ENCODE data around the gene NFIB.

Gene NFIB

DNA sequence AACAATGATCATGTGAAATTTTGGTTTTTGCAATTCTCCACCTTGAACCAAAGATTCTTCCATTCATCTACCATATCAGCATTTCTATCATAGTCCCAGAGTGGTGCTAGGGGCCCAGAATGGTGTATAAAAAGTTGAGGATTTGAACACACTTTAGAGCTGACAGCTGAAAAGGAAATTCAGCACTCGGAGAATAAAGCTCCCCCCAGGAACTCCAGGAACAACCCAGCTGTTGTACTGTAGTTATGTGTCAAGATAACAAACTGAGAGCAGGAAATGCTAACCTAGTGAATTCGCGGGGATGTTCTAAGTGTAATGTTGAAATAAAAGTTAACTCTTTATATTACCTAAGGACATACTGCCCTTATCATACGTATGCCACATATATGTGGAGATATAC, 216.7 kb downstream of the NFIB start:
- DNase-seq: peak; percentile 14

- DNase-seq: peak; percentile 51
Observed at GRCh38 chr9:14096258-14096922, 217.6 kb downstream of the NFIB start.

GRCh38 chr9:14095277-14095676, 218.7 kb downstream of the NFIB start:
- no peak for DNase-seq

DNA sequence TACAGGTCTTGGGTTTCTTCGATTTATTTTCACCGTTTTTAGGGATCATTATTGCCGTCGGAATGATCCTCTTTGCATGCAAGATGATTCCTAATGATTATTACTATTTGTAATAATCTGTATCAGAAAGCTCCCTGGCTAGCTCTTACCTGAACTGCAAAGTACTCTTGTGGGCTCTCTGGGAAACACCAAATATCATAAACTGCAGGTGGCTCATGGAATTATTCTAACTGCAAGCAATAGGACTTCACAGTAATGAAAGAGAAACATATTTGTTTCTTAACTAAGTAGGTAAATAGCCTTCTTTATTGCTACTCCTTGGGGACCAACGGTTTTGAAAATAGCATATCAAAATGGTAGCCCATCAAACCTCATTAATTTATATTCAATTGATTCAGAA, 219.4 kb downstream of the NFIB start:
- DNase-seq: no peak

DNA sequence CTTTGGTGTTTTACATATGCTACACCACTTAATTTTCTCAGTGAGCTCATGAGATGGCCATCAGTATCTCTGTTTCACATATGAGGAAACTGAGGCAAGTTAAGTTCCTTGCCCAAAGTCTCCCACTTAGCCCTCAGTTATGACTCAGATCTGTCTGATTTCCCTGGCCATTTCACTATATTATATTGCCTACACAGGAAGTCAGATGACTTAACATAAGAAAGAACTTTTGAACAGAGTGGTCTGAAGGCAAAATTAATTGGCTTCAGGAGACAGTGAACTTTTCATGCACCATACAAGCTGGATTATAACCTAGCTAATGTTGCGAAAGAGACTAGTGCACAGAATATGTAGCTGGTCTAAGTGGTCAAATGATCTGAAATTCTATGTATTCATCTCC, 221.6 kb downstream of the NFIB start:
- no peak for DNase-seq

- DNase-seq: peak; percentile 8
Observed at GRCh38 chr9:14089051-14089803, 224.7 kb downstream of the NFIB start.

DNA sequence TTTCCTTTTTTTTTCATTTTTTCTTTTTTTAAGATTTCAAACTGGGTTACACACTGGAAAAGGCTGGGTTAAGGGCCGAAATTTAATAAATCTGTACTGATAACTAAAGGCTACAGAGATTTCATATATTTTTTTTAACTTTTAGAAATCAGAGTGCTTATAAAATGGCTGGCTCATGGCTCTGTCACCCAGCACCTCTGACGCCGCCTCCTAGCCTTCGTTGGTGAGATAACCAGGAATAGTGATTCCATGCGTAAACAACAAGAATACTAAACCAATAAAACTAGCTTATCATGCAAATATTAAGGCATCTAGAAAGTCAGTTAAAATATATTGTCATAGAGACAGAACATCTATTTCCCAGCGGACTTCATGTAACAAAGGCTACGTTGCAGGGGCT, 226.4 kb downstream of the NFIB start:
- no peak for DNase-seq

- DNase-seq: no peak
Observed at GRCh38 chr9:14086495-14086894, 227.4 kb downstream of the NFIB start.

DNA sequence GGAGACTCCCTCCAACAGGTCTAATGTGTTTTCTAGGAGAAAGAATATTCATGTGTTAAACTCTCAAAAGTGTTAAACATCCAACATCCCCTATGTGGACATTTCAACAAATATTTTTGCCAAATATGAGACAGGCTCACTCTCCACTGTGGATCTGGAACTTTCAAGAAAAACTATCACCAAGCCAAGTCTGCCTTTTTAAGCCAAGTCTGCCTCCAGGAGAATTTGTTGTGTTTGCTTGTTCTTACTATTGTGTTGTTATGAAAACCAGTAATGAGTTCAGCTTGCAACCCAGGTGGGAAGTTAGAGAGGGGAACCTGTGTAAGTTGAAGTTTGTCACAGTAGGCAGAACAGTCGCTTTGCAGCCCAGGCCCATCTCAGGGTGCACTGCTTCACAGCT, 228.1 kb downstream of the NFIB start:
- DNase-seq: no peak

DNA sequence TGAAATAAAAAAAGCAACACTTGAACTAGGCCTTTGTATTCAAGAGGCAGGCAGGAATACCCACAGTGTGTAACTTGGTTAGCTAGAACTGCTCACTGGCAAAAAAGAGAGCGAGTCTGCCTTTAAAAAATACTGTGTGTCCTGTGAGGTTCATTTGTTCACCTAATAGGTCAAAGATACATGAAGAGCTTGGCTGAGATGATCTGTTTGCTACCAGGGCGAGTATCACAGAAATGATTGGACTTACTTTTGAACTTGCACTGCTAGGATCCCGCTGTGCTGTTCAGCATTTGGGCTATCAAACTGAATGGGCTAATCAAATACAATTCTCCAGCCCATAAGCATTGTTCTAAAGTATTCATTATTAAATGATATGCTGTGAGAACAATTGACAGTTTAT, 229.1 kb downstream of the NFIB start:
- no peak for DNase-seq

DNA sequence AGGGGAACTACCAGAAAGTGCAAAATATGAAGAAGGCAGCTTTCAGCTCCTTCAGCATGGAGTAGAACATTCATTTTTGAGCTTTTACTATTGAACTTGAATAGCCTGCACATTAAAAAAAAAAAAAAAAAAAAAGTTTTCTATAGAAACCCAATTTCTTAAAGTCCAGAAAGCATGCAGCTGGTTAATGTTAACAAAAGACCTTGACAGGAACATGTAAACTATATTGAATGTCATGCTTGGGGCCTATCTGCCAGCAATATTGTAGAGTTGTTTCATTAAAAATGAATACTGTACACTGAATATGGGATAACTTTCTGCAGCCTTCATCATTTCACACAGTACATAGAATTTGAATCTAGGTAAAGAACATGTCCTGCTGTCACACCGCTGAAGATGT, 230.6 kb downstream of the NFIB start:
- DNase-seq: no peak

DNA sequence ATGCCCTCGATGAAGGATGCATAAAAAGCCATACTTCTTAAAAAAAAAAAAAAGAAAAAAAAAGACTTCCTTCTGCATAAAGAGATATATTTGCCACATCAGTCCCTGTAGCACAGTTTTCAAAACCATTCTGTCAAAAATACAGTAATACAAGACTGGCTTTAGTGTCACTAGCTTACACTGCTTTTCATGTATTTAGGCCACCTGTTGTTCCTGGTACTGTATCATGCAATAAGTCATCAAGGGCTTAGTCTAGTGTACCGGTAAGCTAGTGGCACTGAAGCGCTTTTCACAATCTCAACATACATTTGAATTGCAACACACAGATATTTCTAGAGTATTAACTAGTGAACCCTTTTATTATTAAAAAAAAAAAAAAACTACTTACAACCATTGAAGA, 231.2 kb downstream of the NFIB start:
- no peak for DNase-seq

GRCh38 chr9:14081745-14082144, 232.2 kb downstream of the NFIB start:
- DNase-seq: no peak

DNA sequence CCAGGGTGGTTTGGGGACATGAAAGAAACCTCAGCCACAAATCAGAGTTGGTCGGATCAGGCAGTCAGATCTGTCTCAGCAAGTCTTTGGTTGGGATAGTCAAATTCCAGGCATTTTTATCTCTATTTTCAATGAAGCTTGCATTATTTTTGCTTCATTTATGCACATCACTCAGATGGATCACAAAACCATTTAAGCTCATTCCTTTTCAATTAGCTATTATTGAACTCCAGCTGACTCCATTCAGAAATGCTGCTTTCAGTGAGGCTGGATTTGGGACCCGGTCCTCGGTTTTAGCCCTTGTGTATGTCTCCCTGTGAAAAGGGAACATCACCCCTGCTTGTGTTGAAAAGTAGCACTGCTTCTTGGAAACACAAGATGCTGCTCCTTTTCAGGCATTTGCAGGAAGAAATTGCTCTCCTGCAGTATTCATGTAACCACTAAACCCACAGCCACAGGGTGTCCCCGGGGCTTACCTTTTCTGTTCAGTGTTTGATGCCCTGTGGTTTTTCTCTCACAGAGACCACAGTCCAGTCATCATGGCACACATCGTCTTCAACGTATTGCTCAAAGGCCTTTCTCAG, 232.9 kb downstream of the NFIB start:
- peak; percentile 66 for DNase-seq

GRCh38 chr9:14079440-14079839, 234.5 kb downstream of the NFIB start:
- no peak for DNase-seq

- DNase-seq: no peak
Observed at GRCh38 chr9:14077672-14078071, 236.3 kb downstream of the NFIB start.

GRCh38 chr9:14075218-14075617, 238.7 kb downstream of the NFIB start:
- DNase-seq: no peak

- no peak for DNase-seq
Observed at GRCh38 chr9:14072850-14073249, 241.1 kb downstream of the NFIB start.

DNA sequence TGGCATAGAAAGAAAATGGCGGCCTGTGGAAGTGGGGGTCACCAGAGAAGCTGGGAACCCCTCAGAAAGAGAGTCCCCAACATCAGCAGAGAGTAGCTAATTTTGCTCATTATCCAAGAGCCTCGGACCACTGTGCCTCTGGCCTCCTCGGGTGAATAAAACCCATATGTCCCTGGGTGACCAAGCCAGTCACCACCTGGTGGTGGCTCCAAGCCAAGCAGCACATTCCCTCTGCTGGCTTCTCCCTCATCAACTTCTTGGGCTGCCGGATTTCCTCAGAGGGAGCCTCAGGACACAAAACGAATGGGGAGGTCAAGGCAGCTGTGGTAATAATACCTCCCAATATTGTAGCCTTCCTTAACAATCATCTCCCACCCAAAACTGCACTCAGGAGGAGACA, 242.5 kb downstream of the NFIB start:
- DNase-seq: no peak

- no peak for DNase-seq
Observed at GRCh38 chr9:14068690-14069089, 245.3 kb downstream of the NFIB start.

DNA sequence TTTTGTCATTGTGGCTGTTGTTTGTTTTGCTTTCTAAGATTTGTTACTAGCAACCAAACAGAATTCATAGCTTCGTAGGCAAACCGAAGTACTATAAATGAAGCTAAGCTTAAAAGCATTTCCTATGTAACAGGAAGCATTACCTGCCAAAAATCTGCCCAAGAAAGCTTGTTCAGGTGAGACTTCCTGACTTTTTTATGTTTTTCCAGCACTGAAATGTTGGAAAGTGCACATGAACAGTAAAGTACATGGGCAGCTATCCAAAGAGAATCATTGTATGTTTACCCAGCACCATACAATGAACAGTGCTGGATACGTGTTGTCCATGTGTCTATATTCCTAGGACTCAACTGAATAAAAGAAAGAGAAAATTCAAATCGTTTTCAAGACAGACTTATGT, 247.1 kb downstream of the NFIB start:
- no peak for DNase-seq

DNA sequence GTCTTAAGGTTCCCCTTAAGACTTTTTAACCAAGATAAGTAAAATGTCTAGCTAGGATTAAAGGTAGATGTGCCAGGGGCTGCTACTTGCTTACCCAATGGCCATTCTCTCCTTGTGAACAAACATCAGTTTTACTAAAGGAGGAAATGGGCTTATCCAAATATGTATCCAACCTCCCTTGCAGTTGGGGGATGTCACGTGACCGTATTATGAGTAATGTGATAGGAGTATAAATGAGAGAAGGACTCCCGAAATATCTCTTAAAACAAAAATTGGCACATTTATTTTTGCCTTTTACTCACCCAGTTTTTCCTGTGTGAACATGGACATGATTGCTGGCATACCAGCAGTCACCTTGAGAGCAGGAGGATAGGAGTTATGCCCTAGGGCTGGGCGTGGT, 247.9 kb downstream of the NFIB start:
- no peak for DNase-seq

DNA sequence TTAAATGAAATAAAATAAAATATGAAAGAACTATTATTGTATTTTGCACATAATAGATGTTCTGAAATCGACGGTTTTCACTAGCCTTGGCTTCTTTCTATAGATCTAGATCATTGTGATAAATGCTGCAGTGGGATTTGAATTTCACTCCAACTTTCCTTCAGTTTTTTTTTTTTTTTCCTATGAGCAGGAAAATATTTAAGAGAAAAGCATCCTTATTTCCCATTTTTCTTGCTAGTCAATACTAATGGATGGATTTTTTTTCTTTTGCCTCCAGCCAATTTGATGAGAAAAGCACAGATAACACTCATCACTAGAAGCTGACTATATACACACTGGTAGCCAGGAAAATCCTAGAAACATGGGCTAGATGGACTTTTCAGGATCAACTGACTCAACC, 249.0 kb downstream of the NFIB start:
- no peak for DNase-seq

DNA sequence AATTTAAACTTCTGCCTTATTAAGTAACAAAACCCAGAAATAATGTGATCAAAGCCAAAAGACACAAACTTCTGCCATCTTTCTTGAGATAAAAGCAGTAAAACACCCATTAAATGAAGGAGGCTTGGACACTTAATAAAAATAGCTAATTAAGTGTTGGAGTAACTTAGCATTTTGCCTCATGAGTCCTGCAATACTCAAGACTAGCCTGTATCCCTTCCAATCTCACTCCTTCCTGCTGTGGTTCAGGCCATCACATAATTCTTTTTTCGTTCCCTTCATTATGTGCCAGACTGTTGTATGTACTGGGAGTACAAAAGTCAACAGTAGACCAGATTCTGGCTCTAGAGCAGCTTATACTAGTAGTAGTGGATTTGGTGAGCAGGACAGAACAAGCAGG, 250.2 kb downstream of the NFIB start:
- DNase-seq: no peak
